NCI-H2171 (cell line): ENCODE measurements around the gene TMEFF1.
"Not testable (repeated sequence)": the region's sequence is repeated elsewhere in the genome, so short reads cannot be mapped to it uniquely, and the experiment has no call there.

Experiments
- DNase-seq: peaks from one replicate; lab custom pipeline; 2025; lab: John Stamatoyannopoulos, UW

Gene TMEFF1, protein sequence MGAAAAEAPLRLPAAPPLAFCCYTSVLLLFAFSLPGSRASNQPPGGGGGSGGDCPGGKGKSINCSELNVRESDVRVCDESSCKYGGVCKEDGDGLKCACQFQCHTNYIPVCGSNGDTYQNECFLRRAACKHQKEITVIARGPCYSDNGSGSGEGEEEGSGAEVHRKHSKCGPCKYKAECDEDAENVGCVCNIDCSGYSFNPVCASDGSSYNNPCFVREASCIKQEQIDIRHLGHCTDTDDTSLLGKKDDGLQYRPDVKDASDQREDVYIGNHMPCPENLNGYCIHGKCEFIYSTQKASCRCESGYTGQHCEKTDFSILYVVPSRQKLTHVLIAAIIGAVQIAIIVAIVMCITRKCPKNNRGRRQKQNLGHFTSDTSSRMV

DNA sequence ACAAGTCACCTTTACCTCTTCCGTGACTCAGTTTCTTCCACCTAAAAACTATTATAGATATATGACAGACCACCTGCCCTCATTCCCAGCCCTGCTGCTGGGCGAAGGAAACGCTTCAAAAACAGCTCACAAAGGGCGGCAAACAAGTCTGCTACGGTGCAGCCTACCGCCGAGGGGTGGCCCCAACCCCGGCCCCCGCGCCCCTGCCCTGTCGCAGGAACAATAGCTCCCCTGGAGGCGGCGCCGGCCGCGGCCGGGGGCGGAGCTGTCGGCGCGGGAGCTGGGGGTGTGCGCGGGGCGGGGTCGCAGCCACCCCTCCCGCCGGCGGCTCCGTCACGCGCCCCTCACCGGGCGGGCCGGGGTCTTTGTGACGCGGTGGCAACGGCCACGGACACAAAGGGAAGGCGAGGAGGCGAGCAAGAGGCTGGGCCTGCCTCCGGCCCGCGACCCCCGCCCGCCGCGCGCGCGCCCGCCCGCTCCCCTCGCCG is at the start of gene TMEFF1:
TSS of gene TMEFF1 (plus strand) at position 362 of the 488 bp plus-strand sequence. CDS start 396 bp downstream, outside the sequence.
- peak; percentile 70 for DNase-seq

DNA sequence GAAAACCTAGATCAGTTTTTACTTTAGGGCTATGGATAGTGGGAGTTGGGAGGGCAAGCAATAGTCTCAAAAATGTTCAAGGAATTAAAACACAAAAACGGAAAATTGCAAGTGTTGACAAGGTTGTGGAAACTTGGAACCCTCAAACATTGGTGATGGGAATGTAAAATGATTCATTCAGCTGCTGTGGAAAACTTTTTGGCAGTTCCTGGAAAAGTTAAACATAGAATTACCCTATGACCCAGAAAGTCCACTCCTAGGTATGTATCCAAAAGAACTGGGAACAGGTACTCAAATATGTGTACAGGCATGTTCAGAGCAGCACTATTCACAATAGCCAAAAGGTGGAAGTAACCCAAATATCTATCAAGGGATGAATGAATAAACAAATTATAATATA is 47.2 kb upstream of the TMEFF1 start:
- no peak for DNase-seq

DNA sequence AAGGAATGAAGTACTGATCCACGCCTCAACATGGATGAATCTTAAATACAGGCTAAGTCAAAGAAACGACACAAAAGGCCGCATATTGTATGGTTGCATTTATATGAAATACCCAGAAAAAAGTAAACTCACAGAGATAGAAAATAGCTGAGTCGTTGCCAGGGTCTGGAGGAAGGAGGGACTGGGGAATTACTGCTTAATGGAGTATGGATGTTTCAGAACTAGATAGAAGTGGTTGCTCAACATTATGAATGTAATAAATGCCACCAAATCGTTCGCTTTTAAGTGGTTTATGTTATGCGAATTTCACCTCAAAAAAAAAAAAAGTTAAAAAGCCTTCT is 46.8 kb upstream of the TMEFF1 start:
- no peak for DNase-seq

DNA sequence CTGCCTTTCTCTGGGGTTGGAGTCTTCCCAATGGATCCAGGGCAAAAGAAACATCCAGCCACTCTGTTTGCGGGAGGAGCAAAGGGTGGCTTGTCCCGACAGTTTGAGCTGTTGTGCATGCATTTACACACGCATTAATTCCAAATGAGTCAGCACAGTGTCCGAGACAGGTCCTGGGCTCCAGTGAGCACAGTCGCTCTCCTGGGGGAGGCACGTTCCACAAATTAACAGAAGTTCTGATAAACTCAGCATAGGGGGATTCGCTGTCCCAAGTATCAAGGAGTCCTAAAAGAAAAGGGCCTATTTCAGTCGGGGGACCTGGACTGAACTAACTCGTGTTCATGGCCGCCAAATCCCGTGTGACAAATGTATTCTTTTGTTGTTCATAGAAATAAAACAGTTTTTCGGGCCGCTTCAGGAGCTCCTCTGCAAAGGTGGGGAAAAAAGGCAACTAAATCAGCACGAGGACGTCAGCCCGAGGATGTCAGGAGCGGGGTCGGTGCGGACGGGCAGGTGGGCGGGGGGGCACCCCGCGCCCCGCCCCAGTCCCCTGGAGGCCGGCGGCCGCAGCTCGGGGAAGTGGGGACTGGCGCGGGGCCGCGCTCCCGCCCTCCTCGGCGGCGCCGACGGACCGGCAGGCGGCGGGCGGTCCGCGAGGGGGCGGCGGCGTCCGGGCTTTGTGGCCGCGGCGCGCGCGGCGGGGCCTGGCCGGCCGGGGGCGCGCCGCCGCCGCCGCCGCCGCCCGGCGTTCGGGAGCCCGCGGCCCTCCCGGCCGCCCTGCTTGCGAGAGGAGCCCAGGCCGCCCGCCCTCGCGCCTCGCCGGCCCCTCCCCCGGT is 46.2 kb upstream of the TMEFF1 start, which contains the start of gene MSANTD3:
TSS of gene MSANTD3 (plus strand) at position 614 of the 836 bp plus-strand sequence. CDS start 14,796 bp downstream, outside the sequence.
- DNase-seq = peak; percentile 83

DNA sequence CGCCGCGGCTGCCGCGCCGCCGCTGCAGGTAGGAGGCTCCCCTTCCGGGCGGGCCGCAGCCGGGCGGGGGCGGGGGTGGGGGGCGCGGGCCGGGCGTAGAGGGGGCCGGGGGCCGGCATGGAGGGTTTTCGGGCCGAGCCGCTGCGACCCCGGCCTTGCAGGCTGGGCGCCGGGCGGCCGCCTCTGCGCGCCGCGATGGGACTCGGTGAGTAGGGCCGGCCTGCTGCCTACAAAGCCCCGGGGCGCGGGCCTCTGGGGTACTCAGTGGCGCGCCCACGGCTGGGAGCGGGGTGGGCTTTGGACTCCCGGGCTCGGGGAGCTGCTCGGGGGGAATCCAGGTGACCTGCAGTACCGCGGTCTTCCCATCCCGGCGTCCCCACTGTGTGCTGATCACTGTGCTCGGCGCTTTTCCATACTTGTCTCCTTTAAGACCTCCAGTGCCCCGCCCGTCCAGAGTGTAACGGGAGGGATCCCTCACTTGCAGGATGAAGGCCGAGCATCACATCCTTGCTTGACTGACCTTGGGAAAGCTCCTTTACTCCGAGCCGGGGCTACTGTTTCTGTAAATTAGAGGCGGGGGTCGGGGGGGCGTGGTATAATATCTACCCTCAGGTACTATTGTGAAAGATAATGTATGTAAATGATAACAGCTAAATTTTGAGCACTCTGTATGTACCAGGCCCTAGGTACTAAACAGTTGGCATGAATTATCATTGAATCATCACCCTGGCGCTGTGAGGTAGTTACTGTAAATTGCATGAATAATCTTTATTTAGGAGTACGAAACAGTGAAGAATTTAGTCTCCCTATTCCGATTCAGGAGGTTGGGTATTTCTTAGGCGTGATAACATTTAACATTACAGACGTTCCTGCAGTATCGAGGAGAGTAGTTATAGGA is 45.3 kb upstream of the TMEFF1 start:
- DNase-seq = peak; percentile 69

DNA sequence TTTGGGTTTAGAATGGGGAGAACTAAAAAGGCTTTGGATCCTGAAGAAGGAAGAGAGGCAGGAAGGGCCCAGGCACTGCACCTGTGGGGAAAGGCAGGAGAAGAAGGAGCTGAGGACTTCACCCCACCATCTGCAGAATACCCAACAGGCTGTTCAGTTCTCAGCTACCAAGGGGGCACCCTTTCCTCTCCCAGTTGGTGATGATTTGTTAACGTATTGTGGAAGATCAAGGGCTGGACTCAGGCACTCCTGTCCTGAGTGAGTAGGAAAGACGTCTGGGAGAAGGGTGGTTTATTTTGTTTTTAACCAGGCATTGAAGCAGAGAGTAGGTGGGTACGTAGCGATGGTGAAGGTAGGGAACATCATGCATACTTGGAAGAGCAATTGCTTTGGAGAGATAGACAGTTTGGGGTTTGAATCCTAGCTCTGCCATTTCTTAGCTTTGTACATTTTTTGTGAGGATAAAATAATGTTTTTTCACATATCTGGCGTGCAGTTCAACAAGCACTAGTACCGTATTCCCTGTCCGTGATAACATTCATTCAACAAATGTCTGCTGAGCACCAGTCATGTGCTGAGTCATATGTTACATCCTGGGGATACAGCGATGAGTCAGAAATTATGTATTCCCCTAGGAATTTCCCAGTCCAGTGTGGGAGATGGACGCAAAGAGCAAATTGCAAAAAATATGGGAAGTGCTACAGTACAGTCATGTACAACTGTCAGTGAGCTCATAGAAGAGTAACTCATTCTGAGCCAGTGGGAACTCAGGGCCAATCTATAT is 43.9 kb upstream of the TMEFF1 start:
- DNase-seq = no peak

DNA sequence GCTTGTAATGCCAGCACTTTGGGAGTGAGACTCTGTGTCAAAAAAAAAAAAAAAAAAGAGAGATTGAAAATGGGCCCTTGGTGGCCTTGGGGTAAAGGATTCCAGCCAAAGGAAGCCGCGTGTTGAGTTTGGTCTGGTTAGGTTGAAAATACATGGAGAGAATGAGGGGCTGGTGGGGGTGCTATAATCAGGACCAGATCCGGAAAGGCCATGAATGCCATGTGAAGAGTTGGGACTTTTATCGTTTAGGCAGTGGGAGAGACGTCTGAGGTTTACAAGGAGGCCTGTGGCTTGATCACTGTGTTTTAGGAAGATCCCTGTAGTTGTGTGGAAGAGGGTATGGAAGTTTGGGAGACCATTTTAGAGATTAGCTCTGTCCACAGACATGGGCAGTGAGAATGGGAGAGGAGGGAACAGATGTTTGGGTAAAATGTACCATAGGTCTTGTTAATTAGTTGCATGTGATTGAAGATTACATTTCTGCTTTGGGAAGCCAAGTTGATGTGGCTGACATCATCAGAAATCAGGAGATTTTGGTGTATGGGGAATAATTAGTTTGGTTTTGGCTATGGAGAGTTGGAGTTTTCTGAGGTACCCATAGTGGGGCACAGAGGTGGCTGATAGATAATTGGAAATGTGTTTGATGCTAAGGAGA is 42.5 kb upstream of the TMEFF1 start:
- no peak for DNase-seq

DNA sequence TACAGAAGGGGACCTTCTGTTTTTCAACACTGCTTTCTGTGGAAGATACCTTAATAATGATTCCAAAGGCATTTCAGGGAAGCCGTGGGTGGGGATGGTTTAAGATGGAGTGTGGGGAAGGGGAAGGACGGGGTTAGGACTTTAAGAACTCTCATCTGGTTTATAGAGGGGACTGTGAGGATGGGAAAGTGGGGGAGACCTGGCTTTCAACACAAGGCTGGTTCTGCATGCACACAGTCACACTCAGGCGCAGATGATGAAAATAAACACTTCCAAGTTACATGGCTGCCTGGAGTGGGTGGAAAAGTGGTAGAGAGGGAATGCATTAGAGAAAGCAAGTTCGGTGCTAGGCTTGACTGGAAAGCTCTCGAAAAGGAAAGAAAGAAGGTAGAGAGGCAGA is 41.1 kb upstream of the TMEFF1 start:
- DNase-seq = no peak

DNA sequence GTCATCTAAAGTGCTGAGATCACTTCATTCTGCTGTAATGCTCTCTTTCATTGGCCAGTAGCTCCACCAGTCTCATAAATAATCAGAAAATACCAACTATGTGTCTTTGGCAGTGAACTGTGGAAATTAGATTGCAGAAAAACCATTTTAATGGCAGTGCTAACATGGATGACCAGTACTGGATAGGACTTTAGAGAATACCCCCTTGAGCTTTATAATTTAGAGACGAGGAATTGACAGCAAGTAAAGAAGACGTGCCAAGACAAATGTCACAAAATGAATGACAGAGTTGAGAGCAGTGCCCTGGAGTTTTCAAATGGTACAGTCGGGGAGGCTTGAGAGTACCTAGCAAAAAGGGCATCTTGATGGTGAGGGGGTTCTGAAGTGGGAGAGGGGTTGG is 40.2 kb upstream of the TMEFF1 start:
- no peak for DNase-seq

DNA sequence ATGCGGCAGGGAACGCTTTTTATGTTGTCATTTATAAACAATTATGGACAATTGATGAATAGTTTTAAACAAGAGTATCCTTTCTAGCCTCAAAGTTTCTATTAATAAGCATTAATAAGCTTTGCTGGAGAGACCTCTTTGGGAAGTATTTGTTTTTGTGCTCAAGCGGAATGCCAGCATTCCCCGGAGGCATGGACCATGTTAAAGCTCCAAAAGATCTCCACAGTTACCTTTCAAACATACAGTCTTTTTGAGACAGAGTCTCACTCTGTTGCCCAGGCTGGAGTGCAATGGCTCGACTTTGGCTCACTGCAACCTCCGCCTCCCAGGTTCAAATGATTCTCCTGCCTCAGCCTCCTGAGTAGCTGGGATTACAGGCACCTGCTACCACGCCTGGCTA is 36.4 kb upstream of the TMEFF1 start:
- DNase-seq = no peak

DNA sequence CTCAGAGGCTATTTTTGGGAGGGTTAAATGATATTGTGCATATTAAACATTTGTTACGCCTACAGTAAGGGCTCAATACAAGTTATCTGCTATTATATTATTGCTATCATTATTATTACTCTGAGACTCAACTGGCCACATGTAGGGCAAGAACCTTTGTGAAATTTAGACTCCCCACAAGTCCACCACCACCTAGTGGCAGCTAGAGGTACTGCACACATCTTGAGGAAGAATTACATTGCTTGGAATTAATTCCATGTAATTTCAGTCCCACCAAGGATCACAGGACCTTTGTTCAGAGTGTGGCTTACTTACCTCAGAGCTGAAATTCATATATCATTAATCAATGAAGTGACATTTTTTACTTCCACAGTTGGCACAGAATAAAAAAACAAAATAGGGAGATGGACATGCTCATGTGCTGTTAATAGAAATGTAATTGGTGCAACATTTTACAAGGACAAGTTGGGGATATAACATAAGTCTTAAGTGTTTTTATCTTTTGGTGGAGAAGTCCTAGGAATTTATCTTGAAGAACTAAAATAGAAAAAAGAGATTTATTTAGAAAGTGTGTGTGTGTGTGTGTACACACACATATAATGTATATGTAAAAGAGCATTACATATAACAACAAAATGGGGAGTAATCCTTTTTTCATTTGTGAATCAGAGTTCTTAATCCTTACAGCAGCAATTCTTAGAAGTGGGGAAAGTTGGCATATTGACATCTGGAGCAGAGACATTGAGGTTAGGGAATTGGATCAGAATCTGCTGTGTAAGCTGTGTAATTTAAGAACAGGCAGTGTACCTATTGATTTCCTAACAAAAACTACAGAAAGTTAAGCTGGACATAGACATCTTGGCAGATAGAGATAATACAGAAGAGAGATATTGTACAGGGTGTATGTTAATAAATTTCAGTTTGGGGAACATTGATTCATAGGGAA is 34.8 kb upstream of the TMEFF1 start:
- peak; percentile 14 for DNase-seq

DNA sequence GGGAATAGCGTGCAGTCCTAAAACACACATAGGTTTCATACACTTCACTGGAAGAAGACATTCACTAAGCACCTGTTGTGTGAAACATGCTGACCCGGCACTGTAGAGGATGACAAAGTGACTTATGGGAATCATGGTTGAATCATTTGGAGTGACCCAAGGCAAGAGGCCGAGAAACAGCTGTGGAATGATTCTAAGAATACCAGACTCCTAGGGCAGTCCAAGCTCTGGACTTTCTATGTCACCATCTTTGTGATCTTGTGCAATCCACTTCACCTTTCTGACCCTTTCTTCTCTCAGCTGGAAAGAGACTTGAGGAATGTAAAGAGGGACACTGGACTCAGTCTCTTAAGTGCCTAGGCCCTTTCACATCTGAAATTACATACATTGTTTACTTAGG is 32.9 kb upstream of the TMEFF1 start:
- no peak for DNase-seq

DNA sequence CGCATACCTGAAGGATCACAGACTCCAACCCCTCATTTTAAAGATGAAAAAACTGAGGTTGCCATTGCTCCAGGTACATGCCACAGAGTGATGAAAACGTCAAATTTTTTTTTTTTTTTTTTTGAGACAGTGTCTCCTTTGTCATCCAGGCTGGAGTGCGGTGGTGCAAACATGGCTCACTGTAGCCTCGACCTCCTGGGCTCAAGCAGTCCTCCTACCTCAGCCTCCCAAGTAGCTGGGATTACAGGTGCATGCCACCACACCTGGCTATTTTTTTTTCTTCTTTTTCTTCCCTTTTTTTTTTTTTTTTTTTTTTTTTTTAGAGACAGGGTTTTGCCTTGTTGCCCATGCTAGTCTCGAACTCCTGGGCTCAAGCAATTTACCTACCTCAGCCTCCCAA is 32.5 kb upstream of the TMEFF1 start:
- DNase-seq = not testable (repeated sequence)

DNA sequence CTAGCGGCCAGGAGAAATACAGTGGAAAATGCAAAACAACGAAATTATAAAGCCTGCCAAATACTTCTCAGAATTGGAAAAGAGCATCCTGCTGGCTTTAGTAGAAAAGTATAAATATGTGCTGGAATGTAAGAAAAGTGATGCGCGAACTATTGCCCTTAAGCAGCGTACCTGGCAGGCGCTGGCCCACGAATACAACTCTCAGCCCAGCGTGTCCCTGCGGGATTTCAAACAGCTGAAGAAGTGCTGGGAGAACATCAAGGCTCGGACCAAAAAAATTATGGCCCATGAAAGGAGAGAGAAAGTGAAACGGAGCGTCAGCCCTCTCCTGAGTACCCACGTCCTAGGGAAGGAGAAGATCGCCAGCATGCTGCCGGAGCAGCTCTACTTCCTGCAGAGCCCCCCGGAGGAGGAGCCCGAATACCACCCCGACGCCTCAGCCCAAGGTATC is 31.0 kb upstream of the TMEFF1 start:
- no peak for DNase-seq

DNA sequence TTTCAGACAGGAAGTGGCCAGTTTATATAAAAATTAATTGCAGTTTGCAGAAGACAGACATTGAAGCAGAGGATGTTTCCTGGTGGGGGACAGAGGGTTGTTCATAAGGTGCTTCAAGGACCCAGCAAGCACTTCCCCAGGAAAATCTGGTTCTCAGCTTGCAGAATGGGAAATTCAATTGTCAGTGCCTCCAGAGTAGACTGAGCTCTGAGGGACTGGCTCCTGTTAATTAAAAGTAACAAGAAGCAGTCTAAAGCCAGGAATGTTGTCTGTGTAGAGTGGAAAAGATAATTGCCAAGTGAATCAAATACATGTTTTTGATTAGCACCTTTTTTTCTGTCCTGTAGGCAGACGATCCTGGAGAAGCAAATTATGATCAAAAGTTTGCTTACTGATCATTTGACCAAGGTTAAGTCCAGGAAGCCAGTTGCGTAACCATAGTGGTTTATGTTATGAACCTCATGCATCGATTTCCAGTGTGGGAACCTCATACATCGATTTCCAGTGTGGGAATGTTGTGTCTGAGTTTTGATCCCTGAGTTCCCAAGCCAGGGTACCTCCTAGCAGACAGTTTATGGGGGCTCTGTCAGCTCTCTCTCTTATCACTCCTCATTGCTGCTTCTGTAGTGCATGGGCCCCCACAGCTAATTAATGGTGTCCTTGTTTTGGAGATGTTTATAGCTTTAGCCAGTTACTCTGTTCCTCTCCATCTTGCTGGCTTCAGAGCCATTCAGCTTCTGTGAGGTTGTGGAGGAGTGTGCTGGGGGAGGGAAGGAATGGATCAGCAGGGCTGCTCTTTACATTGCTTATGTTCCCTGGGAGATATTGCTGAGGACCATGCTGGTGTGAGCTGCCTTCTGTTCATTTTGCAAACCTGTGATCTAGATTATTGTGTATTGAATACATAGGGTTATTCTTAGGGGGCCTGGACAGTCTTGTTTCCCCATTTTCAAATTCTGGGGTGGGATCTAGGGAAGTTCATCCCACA is 28.9 kb upstream of the TMEFF1 start:
- DNase-seq = no peak

DNA sequence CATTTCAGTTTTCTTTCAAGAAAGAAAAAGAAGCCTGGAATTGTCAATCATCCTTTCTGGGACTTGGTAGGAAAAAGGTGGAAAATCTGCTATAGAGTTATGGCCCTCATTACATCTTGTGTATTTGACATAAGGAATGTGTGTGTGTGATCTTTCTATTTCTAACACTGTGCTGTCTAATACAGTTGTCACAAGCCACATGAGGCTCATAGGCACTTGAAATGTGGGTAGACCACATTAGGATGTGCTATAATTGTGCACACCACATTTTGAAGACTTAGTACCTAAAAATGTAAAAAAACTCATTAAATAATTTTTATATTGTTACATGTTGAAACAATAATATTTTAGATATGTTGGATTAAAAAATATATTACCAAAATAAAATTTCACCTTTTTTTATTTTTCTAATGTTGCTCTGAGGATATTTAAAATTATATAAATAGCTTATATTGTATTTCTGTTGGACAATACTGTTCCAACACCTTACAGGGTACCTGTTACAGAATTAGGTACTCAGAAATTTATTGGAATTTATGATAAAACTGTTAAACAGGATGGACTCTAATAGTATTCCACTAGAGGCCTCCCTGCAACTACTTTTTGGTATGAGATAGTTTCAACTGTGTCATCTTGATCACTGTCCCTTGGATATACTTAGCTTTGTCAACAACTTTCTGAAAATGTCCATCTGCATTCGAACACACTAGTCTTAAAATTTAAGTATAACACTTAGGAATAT is 27.6 kb upstream of the TMEFF1 start:
- DNase-seq = no peak

DNA sequence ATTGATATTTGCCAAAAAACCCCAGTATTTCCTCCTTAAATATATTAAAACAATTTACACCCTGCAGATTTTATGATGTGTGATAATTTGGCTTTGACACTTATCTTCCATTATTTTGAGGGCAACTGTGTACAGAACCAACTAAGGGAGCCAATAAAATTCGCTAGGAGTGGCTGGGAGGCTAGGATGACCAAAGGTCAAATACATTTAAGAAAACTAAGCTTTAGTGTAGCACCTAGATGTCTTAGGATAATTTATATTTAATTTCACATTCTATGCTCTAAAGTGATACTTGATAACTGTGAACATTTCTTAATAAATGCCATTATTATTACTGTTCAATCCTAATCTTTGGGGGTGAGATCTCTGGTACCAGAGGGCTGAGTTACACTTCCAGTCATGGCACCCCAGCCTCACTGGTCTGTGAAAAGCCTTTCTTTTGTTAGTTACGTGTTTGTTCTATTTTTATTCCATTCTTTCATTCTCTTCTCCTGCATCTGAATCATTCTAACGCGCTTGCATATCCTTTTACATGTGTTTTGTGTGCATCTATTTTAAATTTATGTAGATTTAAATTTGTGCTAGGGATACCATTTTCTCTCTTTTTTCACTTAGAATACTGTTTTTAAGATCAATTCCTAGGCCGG is 26.9 kb upstream of the TMEFF1 start:
- DNase-seq = no peak
